Neutrophil (primary cell): Measurements from ENCODE around the gene DDX51.

Source experiments
- H3K27ac ChIP-seq: fragments of 200-600 bp; sonication (generic); 2 replicates; pipeline ENCODE4 v1.5.1; 2016; ENCODE audit warnings: mild to moderate bottlenecking, moderate library complexity
- H3K27me3 ChIP-seq: fragments of 200-600 bp; sonication (generic); 2 replicates; pipeline ENCODE4 v1.6.0; 2016; ENCODE audit warnings: mild to moderate bottlenecking
- H3K36me3 ChIP-seq: fragments of 200-600 bp; sonication (generic); 2 replicates; pipeline ENCODE4 v1.5.1; 2017
- H3K4me1 ChIP-seq, 2 experiments: fragments of 200-600 bp in 1 of 2; sonication (generic) in 1 of 2; 1 replicate in 1 of 2; 2 replicates in 1 of 2; pipeline versions ENCODE4 v1.5.1 to v1.6.1; 2013 to 2016; ENCODE audit warnings: low read depth in 1 of 2, low read length in 1 of 2, mild to moderate bottlenecking in 1 of 2, moderate library complexity in 1 of 2; ENCODE audit not compliant: control insufficient read depth in 1 of 2, insufficient read depth in 1 of 2
- H3K4me3 ChIP-seq, 2 experiments: fragments of 200-600 bp in 1 of 2; sonication (generic) in 1 of 2; 1 replicate in 1 of 2; 2 replicates in 1 of 2; pipeline ENCODE4 v1.5.1; 2013 to 2016; ENCODE audit warnings: low read depth in 1 of 2, low read length in 1 of 2, mild to moderate bottlenecking in 1 of 2, moderate library complexity in 1 of 2
- H3K9me3 ChIP-seq: fragments of 200-600 bp; sonication (generic); 2 replicates; pipeline ENCODE4 v1.5.1; 2016
- CTCF ChIP-seq: fragments of 200-600 bp; sonication (generic); IDR thresholded peaks from 2 replicates; pipeline ENCODE4 v1.5.1; 2016; ENCODE audit warnings: antibody characterized with exemption

DDX51 gene

DNA sequence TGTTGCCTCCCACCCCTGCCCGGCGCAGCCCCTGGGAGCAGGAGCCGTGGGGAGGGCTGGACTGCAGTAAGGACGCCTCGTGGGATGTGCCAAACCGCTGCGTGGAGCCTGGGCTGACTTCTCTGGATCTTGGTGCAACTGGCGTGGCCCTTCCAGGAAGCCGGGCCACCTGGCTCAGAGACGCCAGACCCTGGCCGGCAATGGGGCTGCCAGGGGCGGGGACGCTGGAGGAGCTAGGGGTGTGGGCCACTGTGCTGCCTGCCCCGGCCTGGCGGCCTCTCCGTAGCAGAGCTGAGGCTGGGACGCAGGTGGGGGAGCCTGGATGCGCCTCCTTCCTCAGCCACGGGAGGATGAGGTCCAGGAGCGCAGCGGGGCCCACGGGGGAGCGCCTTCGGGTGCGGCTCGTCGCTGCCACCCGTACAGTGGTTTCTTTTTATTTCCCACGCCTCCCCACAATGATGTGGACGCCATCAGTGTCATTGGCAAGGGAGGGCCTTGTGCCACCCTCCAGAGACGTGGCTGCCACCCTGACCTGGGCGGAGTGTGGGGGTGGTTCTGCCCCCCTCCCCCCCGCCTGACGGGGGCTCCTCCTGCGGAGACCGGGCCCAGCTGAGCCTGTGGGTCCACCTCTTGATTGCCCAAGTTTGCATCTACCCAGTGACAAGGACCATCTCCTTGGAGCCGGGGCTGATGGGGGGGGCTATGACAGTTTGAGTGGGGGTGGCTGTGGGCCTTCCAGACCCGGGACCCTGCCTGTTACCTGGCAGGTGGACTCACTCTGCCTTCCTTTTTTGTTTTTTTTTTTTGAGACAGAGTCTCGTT lies 11.3 kb downstream of the DDX51 start:
- H3K27ac ChIP-seq: no peak overlapping the region
- no peaks in the 10 kb centered on the region for H3K4me1 ChIP-seq
- H3K27me3 ChIP-seq: no peaks in the 10 kb centered on the region
- H3K4me3 ChIP-seq: no peak overlapping the region
- H3K9me3 ChIP-seq: no peaks in the 10 kb centered on the region
- H3K36me3 ChIP-seq: peaks cover under 1% of the 10 kb centered on the region
- TF ChIP-seq CTCF: no peak

- H3K27me3 ChIP-seq: no peaks in the 10 kb centered on the region
- no peaks in the 10 kb centered on the region for H3K9me3 ChIP-seq
- peaks cover 4% of the 10 kb centered on the region for H3K36me3 ChIP-seq
- TF ChIP-seq CTCF: no peak
- no peaks in the 10 kb centered on the region for H3K4me1 ChIP-seq
- no peak overlapping the region for H3K4me3 ChIP-seq
- no peak overlapping the region for H3K27ac ChIP-seq
Measured at GRCh38 chr12:132131952-132132351, 12.2 kb downstream of the DDX51 start.

DNA sequence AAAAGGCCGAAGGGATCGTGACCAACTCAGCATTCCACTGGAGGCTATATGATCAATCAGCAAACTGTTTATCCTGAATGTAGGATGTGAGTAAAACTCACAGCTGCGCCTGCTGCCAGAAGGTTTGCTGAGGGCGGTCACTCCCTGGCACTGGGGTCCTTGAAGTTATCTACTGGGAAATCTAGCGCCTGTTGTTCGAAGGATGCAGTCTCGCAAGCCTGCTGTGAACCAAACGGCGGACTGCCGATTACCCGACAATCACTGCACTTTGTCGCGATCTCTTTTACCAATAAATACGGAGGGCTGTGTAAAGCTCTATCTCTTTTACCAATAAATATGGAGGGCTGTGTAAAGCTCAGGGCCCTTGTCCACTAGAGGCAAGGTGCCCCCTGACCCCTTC lies 12.9 kb downstream of the DDX51 start:
- TF ChIP-seq CTCF: no peak
- H3K4me1 ChIP-seq: no peaks in the 10 kb centered on the region
- peaks cover 11% of the 10 kb centered on the region for H3K36me3 ChIP-seq
- H3K27me3 ChIP-seq: no peaks in the 10 kb centered on the region
- no peaks in the 10 kb centered on the region for H3K9me3 ChIP-seq
- H3K27ac ChIP-seq: no peak overlapping the region
- H3K4me3 ChIP-seq: no peak overlapping the region

DNA sequence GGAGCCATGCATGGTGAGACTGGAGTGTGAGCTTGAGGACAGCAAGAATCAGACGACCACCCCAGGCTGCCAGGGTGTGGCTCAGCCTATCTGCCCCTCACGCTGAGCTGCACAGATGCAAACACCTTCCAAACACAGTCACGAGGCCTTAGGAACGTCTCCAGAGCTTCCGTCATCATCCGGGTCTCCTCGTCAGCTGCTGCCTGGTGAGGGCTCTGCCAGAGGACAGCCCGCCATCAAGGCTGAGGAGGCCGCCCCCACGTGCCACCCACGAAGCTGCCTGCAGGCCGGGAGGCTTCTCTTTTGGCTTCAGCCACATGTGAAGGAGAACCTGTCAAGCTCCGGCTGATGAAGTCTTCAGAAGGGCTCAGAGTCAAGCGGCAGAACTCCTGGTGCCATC lies 13.4 kb downstream of the DDX51 start:
- H3K36me3 ChIP-seq: peaks cover 17% of the 10 kb centered on the region

GRCh38 chr12:132129007-132129406 lies 15.1 kb downstream of the DDX51 start:
- Histone ChIP-seq H3K4me1 (no peaks in the 10 kb centered on the region), H3K27ac (no peak overlapping the region), H3K27me3 (no peaks in the 10 kb centered on the region), H3K4me3 (no peak overlapping the region), H3K9me3 (no peaks in the 10 kb centered on the region), H3K36me3 (peaks cover 19% of the 10 kb centered on the region)
- no peak for TF ChIP-seq CTCF

More for the DNA sequence above, 13.4 kb downstream of the DDX51 start:
- no peak for TF ChIP-seq CTCF
- Histone ChIP-seq H3K4me3 (no peak overlapping the region), H3K4me1 (no peaks in the 10 kb centered on the region), H3K27me3 (no peaks in the 10 kb centered on the region), H3K9me3 (no peaks in the 10 kb centered on the region), H3K27ac (no peak overlapping the region)
